HCT116 (cell line): ENCODE measurements around the gene DNPEP. TPM values are rescaled to one million over a fixed set of nuclear protein-coding genes. Genes with fewer than 3 reads are reported as not detected.

ENCODE experiments used
- ATAC-seq: fragments of 200-7000 bp; cut with Tn5 transposase; 2 replicates; pipeline ENCODE4 v1.9.1; 2020; ENCODE audit warnings: mild to moderate bottlenecking, moderate library complexity
- BruUV-seq: library from RNA; stranded (reverse); fragments of 400-500 nt; replicated peaks from 2 replicates; lab custom pipeline; 2021; lab: Mats Ljungman, UMichigan
- CTCF ChIA-PET: fragments of 300-600 bp; sonication (Branson Sonifier 250); formaldehyde crosslinking; loops from one replicate; lab custom pipeline; 2021; ENCODE audit warnings: antibody characterized with exemption; lab: Charles Lee
- POLR2A ChIA-PET: fragments of 300-600, 350-600 bp; sonication (Branson Sonifier 250); formaldehyde crosslinking; loops from one replicate; lab custom pipeline; 2021; ENCODE audit warnings: antibody characterized with exemption; lab: Charles Lee
- RAD21 ChIA-PET, 2 experiments: fragments of 300-600 bp; sonication (Branson Sonifier 250); formaldehyde crosslinking; loops; one replicate each; lab custom pipeline; 2023; ENCODE audit warnings: low total read pairs in 2 of 2; ENCODE audit not compliant: uncharacterized antibody in 2 of 2, unreplicated experiment in 2 of 2, low non-redundant PET in 1 of 2; lab: Charles Lee
- DNase-seq: peaks from one replicate; pipeline ENCODE4 v3.0.0-alpha.2; 2010; ENCODE audit warnings: low read depth, low spot score
- H2AFZ ChIP-seq: fragments of 200-600 bp; shearing (Covaris generic), sonication (generic); 2 replicates; pipeline ENCODE4 v1.6.1; 2017; ENCODE audit warnings: low read depth, mixed run types, mixed read lengths, antibody characterized with exemption, low read length; ENCODE audit not compliant: poor library complexity, severe bottlenecking
- H3K27ac ChIP-seq: 2 replicates; pipeline ENCODE4 v1.5.1; 2012; ENCODE audit warnings: low read depth, low read length
- H3K27me3 ChIP-seq: fragments of 200-600 bp; sonication (generic); 2 replicates; pipeline ENCODE4 v1.6.1; 2016; ENCODE audit warnings: mixed run types, low read length, mixed read lengths; ENCODE audit not compliant: insufficient read depth
- H3K36me3 ChIP-seq, 2 experiments: fragments of 200-500 bp in 1 of 2; fragments of 200-600 bp in 1 of 2; sonication (Bioruptor generic) in 1 of 2; sonication (generic) in 1 of 2; 2 replicates each; pipeline versions ENCODE4 v1.5.1 to v1.6.1; 2014 to 2016; ENCODE audit warnings: low read length in 2 of 2, inconsistent platforms in 1 of 2, mixed read lengths in 1 of 2, mixed run types in 1 of 2; ENCODE audit not compliant: insufficient read depth in 2 of 2, control insufficient read depth in 1 of 2
- H3K4me1 ChIP-seq, 2 experiments: fragments of 200-600 bp in 1 of 2; sonication (generic) in 1 of 2; 2 replicates each; pipeline versions ENCODE4 v1.5.1 to v1.6.1; 2012 to 2017; ENCODE audit warnings: low read length in 2 of 2, inconsistent platforms in 1 of 2, mild to moderate bottlenecking in 1 of 2, mixed read lengths in 1 of 2, mixed run types in 1 of 2, moderate library complexity in 1 of 2; ENCODE audit not compliant: insufficient read depth in 2 of 2, control insufficient read depth in 1 of 2
- H3K4me2 ChIP-seq: fragments of 200-600 bp; sonication (generic); 2 replicates; pipeline ENCODE4 v1.6.1; 2017; ENCODE audit warnings: mixed run types, low read length, mixed read lengths
- H3K4me3 ChIP-seq, 2 experiments: fragments of 200-600 bp in 1 of 2; sonication (generic) in 1 of 2; replicated peaks in 1 of 2; 2 replicates each; pipeline ENCODE4 v1.5.1; 2011 to 2016; ENCODE audit warnings: low read length in 2 of 2, control low read depth in 1 of 2, low read depth in 1 of 2, mild to moderate bottlenecking in 1 of 2, mixed read lengths in 1 of 2, mixed run types in 1 of 2
- H3K79me2 ChIP-seq: fragments of 200-600 bp; sonication (generic); 2 replicates; pipeline ENCODE4 v1.6.1; 2017; ENCODE audit warnings: mild to moderate bottlenecking, mixed run types, low read length, moderate library complexity, mixed read lengths; ENCODE audit not compliant: insufficient read depth
- H3K9ac ChIP-seq: fragments of 200-600 bp; sonication (generic); 2 replicates; pipeline ENCODE4 v1.6.1; 2016; ENCODE audit warnings: low read length, mixed read lengths
- H3K9me2 ChIP-seq: fragments of 200-600 bp; sonication (generic), shearing (Covaris generic); 2 replicates; pipeline ENCODE4 v1.6.1; 2017; ENCODE audit warnings: mixed run types, mild to moderate bottlenecking, moderate library complexity; ENCODE audit not compliant: insufficient read depth
- H3K9me3 ChIP-seq, 2 experiments: fragments of 200-500 bp in 1 of 2; fragments of 200-600 bp in 1 of 2; sonication (Bioruptor generic) in 1 of 2; sonication (generic) in 1 of 2; 2 replicates each; pipeline ENCODE4 v1.6.1; 2014 to 2017; ENCODE audit warnings: low read length in 2 of 2, mixed read lengths in 2 of 2, inconsistent platforms in 1 of 2, low read depth in 1 of 2, mild to moderate bottlenecking in 1 of 2, mixed run types in 1 of 2, moderate library complexity in 1 of 2; ENCODE audit not compliant: control insufficient read depth in 1 of 2, insufficient read depth in 1 of 2
- H4K20me1 ChIP-seq: fragments of 200-600 bp; sonication (generic), shearing (Covaris generic); 2 replicates; pipeline ENCODE4 v1.6.1; 2017; ENCODE audit warnings: mixed run types, mild to moderate bottlenecking, moderate library complexity; ENCODE audit not compliant: insufficient read depth
- CBX3 ChIP-seq: IDR thresholded peaks from 2 replicates; pipeline ENCODE4 v1.6.1; 2012; ENCODE audit warnings: low read depth
- EGR1 ChIP-seq: IDR thresholded peaks from 2 replicates; pipeline ENCODE4 v1.6.1; 2012; ENCODE audit warnings: low read depth
- EZH2 ChIP-seq: fragments of 200-600 bp; sonication (generic); IDR thresholded peaks from 2 replicates; pipeline ENCODE4 v1.6.1; 2017; ENCODE audit warnings: antibody characterized with exemption, mixed run types
- FOSL1 ChIP-seq: IDR thresholded peaks from 2 replicates; pipeline ENCODE4 v1.6.1; 2012; ENCODE audit warnings: low read depth
- POLR2A ChIP-seq: IDR thresholded peaks from 2 replicates; pipeline ENCODE4 v1.7.0; 2011; ENCODE audit warnings: borderline replicate concordance; ENCODE audit not compliant: insufficient read depth, insufficient read length; ENCODE audit errors: extremely low read depth
- SIN3A ChIP-seq: IDR thresholded peaks from 2 replicates; pipeline ENCODE4 v1.6.1; 2012; ENCODE audit warnings: low read depth
- SRF ChIP-seq: IDR thresholded peaks from 2 replicates; pipeline ENCODE4 v1.6.1; 2012; ENCODE audit warnings: low read depth
- TCF7L2 ChIP-seq: IDR thresholded peaks from 2 replicates; pipeline ENCODE4 v1.7.0; 2011; ENCODE audit warnings: borderline replicate concordance, inconsistent platforms; ENCODE audit not compliant: insufficient read depth, insufficient read length; ENCODE audit errors: extremely low read depth
- ZFX ChIP-seq: fragments of 450-650 bp; IDR thresholded peaks from 2 replicates; pipeline ENCODE4 v1.6.1; 2017
- ZNF274 ChIP-seq: fragments of 200-500 bp; sonication (Bioruptor generic); IDR thresholded peaks from 2 replicates; pipeline ENCODE4 v1.6.1; 2014; ENCODE audit warnings: mild to moderate bottlenecking, low read depth, low read length, inconsistent platforms
- intact Hi-C: fragments of 100-400 bp; cut with micrococcal nuclease; formaldehyde crosslinking; loops from 2 replicates; pipeline ENCODE4 v1.10.0; 2022
- total RNA-seq: library from RNA; stranded (reverse); gene quantifications from one replicate; pipeline ENCODE4 v1.2.1, GENCODE V29; 2021; ENCODE audit not compliant: unreplicated experiment
- TF ChIP-seq, protein P1 (sequence below): IDR thresholded peaks from 2 replicates; pipeline ENCODE4 v1.6.1; 2012
- TF ChIP-seq, protein P2 (sequence below): IDR thresholded peaks from 2 replicates; pipeline ENCODE4 v1.6.1; 2012; ENCODE audit warnings: low read depth

The DNPEP gene
- total RNA-seq, 1 experiment from 2014 or later, result 80.1 TPM

DNA sequence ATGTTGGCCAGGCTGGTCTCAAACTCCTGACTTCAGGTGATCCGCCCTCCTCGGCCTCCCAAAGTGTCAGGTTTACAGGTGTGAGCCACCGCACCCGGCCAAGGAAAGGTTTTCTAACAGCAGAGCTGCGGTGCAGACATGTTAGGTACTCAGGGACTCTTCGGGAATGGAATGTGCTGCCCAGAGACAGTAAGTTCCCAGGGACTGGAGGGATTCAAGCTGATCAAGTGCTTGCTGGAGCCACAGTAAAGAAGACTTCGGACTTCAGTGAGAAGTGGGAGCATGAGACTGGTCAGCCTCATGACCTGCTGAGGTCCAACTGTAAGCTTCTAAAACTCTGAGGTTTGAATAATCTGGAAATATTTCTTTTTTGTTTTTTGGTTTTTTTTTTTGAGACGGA lies 22.7 kb upstream of the DNPEP start:
- Histone ChIP-seq H3K27ac (no peak overlapping the region), H3K79me2 (no peaks in the 10 kb centered on the region), H3K9me2 (no peaks in the 10 kb centered on the region), H3K9ac (no peak overlapping the region), H3K4me2 (no peak overlapping the region), H3K9me3 (no peaks in the 10 kb centered on the region), H2AFZ (no peak overlapping the region), H3K4me3 (no peak overlapping the region), H3K36me3 (no peaks in the 10 kb centered on the region), H3K4me1 (peaks cover 7 to 18% of the 10 kb centered on the region in 2 experiments), H4K20me1 (no peaks in the 10 kb centered on the region), H3K27me3 (no peaks in the 10 kb centered on the region)
- no TSS peak for BruUV-seq
- ChIA-PET CTCF (no interaction called here), RAD21 (no interaction called here), POLR2A (no interaction called here)
- DNase-seq, result no peak
- ATAC-seq, result no peak
- intact Hi-C loops, result no loop called here
- no peak for TF ChIP-seq ZNF274
- no peak for TF ChIP-seq FOSL1
- TF ChIP-seq SIN3A, result no peak
- no peak for TF ChIP-seq CBX3
- TF ChIP-seq TCF7L2, result no peak
- TF ChIP-seq, protein P1, sequence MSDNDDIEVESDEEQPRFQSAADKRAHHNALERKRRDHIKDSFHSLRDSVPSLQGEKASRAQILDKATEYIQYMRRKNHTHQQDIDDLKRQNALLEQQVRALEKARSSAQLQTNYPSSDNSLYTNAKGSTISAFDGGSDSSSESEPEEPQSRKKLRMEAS, result no peak
- no peak for TF ChIP-seq ZFX
- TF ChIP-seq SRF, result no peak
- TF ChIP-seq EZH2, result no peak
- TF ChIP-seq, protein P2, sequence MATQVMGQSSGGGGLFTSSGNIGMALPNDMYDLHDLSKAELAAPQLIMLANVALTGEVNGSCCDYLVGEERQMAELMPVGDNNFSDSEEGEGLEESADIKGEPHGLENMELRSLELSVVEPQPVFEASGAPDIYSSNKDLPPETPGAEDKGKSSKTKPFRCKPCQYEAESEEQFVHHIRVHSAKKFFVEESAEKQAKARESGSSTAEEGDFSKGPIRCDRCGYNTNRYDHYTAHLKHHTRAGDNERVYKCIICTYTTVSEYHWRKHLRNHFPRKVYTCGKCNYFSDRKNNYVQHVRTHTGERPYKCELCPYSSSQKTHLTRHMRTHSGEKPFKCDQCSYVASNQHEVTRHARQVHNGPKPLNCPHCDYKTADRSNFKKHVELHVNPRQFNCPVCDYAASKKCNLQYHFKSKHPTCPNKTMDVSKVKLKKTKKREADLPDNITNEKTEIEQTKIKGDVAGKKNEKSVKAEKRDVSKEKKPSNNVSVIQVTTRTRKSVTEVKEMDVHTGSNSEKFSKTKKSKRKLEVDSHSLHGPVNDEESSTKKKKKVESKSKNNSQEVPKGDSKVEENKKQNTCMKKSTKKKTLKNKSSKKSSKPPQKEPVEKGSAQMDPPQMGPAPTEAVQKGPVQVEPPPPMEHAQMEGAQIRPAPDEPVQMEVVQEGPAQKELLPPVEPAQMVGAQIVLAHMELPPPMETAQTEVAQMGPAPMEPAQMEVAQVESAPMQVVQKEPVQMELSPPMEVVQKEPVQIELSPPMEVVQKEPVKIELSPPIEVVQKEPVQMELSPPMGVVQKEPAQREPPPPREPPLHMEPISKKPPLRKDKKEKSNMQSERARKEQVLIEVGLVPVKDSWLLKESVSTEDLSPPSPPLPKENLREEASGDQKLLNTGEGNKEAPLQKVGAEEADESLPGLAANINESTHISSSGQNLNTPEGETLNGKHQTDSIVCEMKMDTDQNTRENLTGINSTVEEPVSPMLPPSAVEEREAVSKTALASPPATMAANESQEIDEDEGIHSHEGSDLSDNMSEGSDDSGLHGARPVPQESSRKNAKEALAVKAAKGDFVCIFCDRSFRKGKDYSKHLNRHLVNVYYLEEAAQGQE, result no peak
- no peak for TF ChIP-seq EGR1
- TF ChIP-seq POLR2A, result no peak
